ENCODE data around the gene NEK7.

GRCh38 chr1:198113342-198113750 lies 43.5 kb upstream of the NEK7 start:
- TF ChIP-seq, protein P1, sequence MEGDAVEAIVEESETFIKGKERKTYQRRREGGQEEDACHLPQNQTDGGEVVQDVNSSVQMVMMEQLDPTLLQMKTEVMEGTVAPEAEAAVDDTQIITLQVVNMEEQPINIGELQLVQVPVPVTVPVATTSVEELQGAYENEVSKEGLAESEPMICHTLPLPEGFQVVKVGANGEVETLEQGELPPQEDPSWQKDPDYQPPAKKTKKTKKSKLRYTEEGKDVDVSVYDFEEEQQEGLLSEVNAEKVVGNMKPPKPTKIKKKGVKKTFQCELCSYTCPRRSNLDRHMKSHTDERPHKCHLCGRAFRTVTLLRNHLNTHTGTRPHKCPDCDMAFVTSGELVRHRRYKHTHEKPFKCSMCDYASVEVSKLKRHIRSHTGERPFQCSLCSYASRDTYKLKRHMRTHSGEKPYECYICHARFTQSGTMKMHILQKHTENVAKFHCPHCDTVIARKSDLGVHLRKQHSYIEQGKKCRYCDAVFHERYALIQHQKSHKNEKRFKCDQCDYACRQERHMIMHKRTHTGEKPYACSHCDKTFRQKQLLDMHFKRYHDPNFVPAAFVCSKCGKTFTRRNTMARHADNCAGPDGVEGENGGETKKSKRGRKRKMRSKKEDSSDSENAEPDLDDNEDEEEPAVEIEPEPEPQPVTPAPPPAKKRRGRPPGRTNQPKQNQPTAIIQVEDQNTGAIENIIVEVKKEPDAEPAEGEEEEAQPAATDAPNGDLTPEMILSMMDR (IDR thresholded peaks at IDR 0.05; ENCODE audit: low read depth, low read length) = no peak
- no peak for TF ChIP-seq EZH2phosphoT487 (IDR thresholded peaks at IDR 0.05; ENCODE audit: low read depth)

All from OCI-LY3 (cell line).